GM12875 (cell line): ENCODE measurements around the gene SORT1.

ENCODE experiments used
- H3K4me3 ChIP-seq: one replicate; pipeline ENCODE4 v1.5.1; 2011; ENCODE audit warnings: low read depth, low read length, control low read depth
- CTCF ChIP-seq: IDR thresholded peaks from 2 replicates; pipeline ENCODE4 v1.5.1; 2011; ENCODE audit warnings: low read depth, mild to moderate bottlenecking, control low read depth, inconsistent platforms, low read length, moderate library complexity, borderline replicate concordance; ENCODE audit not compliant: insufficient read depth

SORT1 gene

GRCh38 chr1:109338608-109339007, 59.1 kb downstream of the SORT1 start:
- no peak overlapping the region for H3K4me3 ChIP-seq
- TF ChIP-seq CTCF, result no peak

- H3K4me3 ChIP-seq, result no peak overlapping the region
- no peak for TF ChIP-seq CTCF
Observed at GRCh38 chr1:109338091-109338490, 59.6 kb downstream of the SORT1 start.

- no peak overlapping the region for H3K4me3 ChIP-seq
- TF ChIP-seq CTCF, result no peak
Observed at GRCh38 chr1:109335091-109335490, 62.6 kb downstream of the SORT1 start.

GRCh38 chr1:109331113-109331512, 66.6 kb downstream of the SORT1 start:
- H3K4me3 ChIP-seq, result no peak overlapping the region
- no peak for TF ChIP-seq CTCF

- no peak overlapping the region for H3K4me3 ChIP-seq
- TF ChIP-seq CTCF, result no peak
Observed at GRCh38 chr1:109327285-109327684, 70.4 kb downstream of the SORT1 start.

- H3K4me3 ChIP-seq, result no peak overlapping the region
- no peak for TF ChIP-seq CTCF
Observed at GRCh38 chr1:109322974-109323373, 74.7 kb downstream of the SORT1 start.

- no peak overlapping the region for H3K4me3 ChIP-seq
- TF ChIP-seq CTCF, result no peak
Observed at GRCh38 chr1:109319114-109319513, 78.6 kb downstream of the SORT1 start.
